ENCODE data around the gene UCHL1. TPM values are rescaled to one million over a fixed set of nuclear protein-coding genes. Genes with fewer than 3 reads are reported as not detected.
A peak's percentile ranks its signal among the peaks of the same experiment; 100 is the strongest.

The UCHL1 gene
- total RNA-seq, 4 donors from 2014 or later: 24.8 to 176 (median 71.0) TPM

- H3K9me3 ChIP-seq: no peaks in the 10 kb centered on the region
- DNase-seq (no peak), ATAC-seq (no peak)
- TF ChIP-seq CTCF (IDR thresholded peaks at IDR 0.05 in 4 of 5, conservative IDR thresholded peaks at IDR 0.05 in 1 of 5) (no peak), POLR2A (IDR thresholded peaks at IDR 0.05) (no peak)
- in situ Hi-C loops (cut with MboI; ENCODE audit: low sequenced_read_pairs in 4 of 4): loop anchor here (5.0 to 10.0 kb wide), 4 partner anchors 240 to 295 kb away; no protein-coding TSS in a partner anchor
- no peaks in the 10 kb centered on the region for H3K27me3 ChIP-seq
- intact Hi-C loops (cut with DNase I; ENCODE audit: low total_unique reads): loop anchor here (5.0 kb wide), 1 partner anchor 145 kb away; no protein-coding TSS in a partner anchor
- H3K4me3 ChIP-seq: peak overlapping the region; percentile 60 to 81 (median 66)
- peaks cover 19 to 35% of the 10 kb centered on the region in 2 donors for H3K4me1 ChIP-seq
- peak overlapping the region; percentile 72 to 89 (median 78) for H3K27ac ChIP-seq
- H3K36me3 ChIP-seq: no peaks in the 10 kb centered on the region
Observed at GRCh38 chr4:41217020-41217333, 39.8 kb upstream of the UCHL1 start.

GRCh38 chr4:41217374-41217773, 39.4 kb upstream of the UCHL1 start:
- H3K36me3 ChIP-seq: no peaks in the 10 kb centered on the region
- TF ChIP-seq POLR2A (IDR thresholded peaks at IDR 0.05) (no peak), CTCF (IDR thresholded peaks at IDR 0.05 in 4 of 5, conservative IDR thresholded peaks at IDR 0.05 in 1 of 5) (no peak)
- peak overlapping the region; percentile 72 to 89 (median 78) for H3K27ac ChIP-seq
- H3K27me3 ChIP-seq: no peaks in the 10 kb centered on the region
- no peaks in the 10 kb centered on the region for H3K9me3 ChIP-seq
- intact Hi-C loops (cut with DNase I; ENCODE audit: low total_unique reads) (loop anchor here (5.0 kb wide), 1 partner anchor 145 kb away; no protein-coding TSS in a partner anchor), in situ Hi-C loops (cut with MboI; ENCODE audit: low sequenced_read_pairs in 4 of 4) (loop anchor here (5.0 to 10.0 kb wide), 4 partner anchors 240 to 295 kb away; no protein-coding TSS in a partner anchor)
- ATAC-seq: no peak
- DNase-seq: no peak
- peaks cover 19 to 31% of the 10 kb centered on the region in 2 donors for H3K4me1 ChIP-seq
- no peak overlapping the region for H3K4me3 ChIP-seq

GRCh38 chr4:41218703-41219102, 38.0 kb upstream of the UCHL1 start:
- H3K36me3 ChIP-seq: no peaks in the 10 kb centered on the region

GRCh38 chr4:41219421-41219950, 37.2 kb upstream of the UCHL1 start:
- Histone ChIP-seq H3K4me1 (peaks cover 10 to 20% of the 10 kb centered on the region in 2 donors), H3K9me3 (no peaks in the 10 kb centered on the region), H3K27ac (no peak overlapping the region), H3K27me3 (no peaks in the 10 kb centered on the region), H3K4me3 (no peak overlapping the region), H3K36me3 (no peaks in the 10 kb centered on the region)
- DNase-seq: no peak
- TF ChIP-seq CTCF (IDR thresholded peaks at IDR 0.05 in 4 of 5, conservative IDR thresholded peaks at IDR 0.05 in 1 of 5): no peak
- no peak for TF ChIP-seq POLR2A (IDR thresholded peaks at IDR 0.05)
- intact Hi-C loops (cut with DNase I; ENCODE audit: low total_unique reads): loop anchor here (5.0 kb wide), 1 partner anchor 143 kb away; no protein-coding TSS in a partner anchor
- in situ Hi-C loops (cut with MboI; ENCODE audit: low sequenced_read_pairs in 4 of 4): loop anchor here (5.0 to 10.0 kb wide), 4 partner anchors 242 to 297 kb away; no protein-coding TSS in a partner anchor
- ATAC-seq: no peak

More at GRCh38 chr4:41218703-41219102, 38.0 kb upstream of the UCHL1 start:
- DNase-seq (no peak), ATAC-seq (no peak)
- no peaks in the 10 kb centered on the region for H3K9me3 ChIP-seq
- no peak overlapping the region for H3K27ac ChIP-seq
- TF ChIP-seq POLR2A (IDR thresholded peaks at IDR 0.05) (no peak), CTCF (IDR thresholded peaks at IDR 0.05 in 4 of 5, conservative IDR thresholded peaks at IDR 0.05 in 1 of 5) (no peak)
- in situ Hi-C loops (cut with MboI; ENCODE audit: low sequenced_read_pairs in 4 of 4): loop anchor here (5.0 to 10.0 kb wide), 4 partner anchors 241 to 296 kb away; no protein-coding TSS in a partner anchor
- intact Hi-C loops (cut with DNase I; ENCODE audit: low total_unique reads): loop anchor here (5.0 kb wide), 1 partner anchor 144 kb away; no protein-coding TSS in a partner anchor
- H3K4me1 ChIP-seq: peaks cover 10 to 20% of the 10 kb centered on the region in 2 donors
- H3K27me3 ChIP-seq: no peaks in the 10 kb centered on the region
- no peak overlapping the region for H3K4me3 ChIP-seq

All from gastrocnemius medialis (tissue), 4 donors.